ENCODE data around the gene GLIS1. TPM values are rescaled to one million over a fixed set of nuclear protein-coding genes. Genes with fewer than 3 reads are reported as not detected.

The GLIS1 gene
- total and polyA plus RNA-seq, 8 donors: 0.06 to 0.26 (median 0.13) TPM; not detected in 4

DNA sequence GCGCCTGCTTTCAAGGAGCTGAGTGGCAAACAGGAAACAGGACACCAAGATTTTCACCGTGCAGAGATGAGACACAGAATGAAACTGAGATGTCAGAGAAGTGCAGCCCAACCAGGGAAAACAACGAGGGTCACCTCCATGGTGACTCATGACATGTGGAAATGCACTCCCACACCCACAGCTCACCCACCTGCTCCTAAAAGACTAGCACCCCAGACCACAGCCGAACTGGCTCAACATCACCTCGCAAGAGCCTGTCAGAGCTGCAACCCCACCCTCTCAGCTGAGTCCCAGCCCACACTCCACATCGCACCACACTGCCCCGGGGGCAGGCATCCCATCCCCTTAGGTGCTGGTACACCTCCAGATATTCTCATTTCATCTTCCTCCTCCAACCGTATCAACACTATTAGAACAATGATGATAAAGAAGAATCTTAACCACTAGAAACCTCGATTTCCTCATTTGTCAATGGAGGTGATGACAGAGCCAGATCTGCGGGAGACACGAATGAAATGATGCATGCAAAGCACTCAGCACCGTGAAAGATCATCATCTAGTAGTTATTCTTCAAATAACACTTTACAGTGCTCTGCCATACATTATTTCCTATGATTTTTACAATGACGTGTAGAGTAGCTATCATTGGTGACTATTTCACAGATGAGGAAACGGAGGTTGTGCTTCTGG is 176.5 kb downstream of the GLIS1 start:
- WGBS, 2 donors: 69 to 77% methylated on average over 14 of the region's 14 CpGs
- no peak for FAIRE-seq
- Histone ChIP-seq H3K9me3 (no peaks in the 10 kb centered on the region), H3K27me3 (no peaks in the 10 kb centered on the region), H3K4me1 (no peaks in the 10 kb centered on the region), H3K27ac (no peak overlapping the region), H3K4me3 (no peak overlapping the region), H3K36me3 (no peaks in the 10 kb centered on the region)
- TF ChIP-seq, protein P1, sequence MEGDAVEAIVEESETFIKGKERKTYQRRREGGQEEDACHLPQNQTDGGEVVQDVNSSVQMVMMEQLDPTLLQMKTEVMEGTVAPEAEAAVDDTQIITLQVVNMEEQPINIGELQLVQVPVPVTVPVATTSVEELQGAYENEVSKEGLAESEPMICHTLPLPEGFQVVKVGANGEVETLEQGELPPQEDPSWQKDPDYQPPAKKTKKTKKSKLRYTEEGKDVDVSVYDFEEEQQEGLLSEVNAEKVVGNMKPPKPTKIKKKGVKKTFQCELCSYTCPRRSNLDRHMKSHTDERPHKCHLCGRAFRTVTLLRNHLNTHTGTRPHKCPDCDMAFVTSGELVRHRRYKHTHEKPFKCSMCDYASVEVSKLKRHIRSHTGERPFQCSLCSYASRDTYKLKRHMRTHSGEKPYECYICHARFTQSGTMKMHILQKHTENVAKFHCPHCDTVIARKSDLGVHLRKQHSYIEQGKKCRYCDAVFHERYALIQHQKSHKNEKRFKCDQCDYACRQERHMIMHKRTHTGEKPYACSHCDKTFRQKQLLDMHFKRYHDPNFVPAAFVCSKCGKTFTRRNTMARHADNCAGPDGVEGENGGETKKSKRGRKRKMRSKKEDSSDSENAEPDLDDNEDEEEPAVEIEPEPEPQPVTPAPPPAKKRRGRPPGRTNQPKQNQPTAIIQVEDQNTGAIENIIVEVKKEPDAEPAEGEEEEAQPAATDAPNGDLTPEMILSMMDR (IDR thresholded peaks at IDR 0.05): no peak
- intact Hi-C loops (cut with DNase I): no loop called here
- no peak for ATAC-seq
- peak in 1 of 6 donors; percentile 21 for DNase-seq

DNA sequence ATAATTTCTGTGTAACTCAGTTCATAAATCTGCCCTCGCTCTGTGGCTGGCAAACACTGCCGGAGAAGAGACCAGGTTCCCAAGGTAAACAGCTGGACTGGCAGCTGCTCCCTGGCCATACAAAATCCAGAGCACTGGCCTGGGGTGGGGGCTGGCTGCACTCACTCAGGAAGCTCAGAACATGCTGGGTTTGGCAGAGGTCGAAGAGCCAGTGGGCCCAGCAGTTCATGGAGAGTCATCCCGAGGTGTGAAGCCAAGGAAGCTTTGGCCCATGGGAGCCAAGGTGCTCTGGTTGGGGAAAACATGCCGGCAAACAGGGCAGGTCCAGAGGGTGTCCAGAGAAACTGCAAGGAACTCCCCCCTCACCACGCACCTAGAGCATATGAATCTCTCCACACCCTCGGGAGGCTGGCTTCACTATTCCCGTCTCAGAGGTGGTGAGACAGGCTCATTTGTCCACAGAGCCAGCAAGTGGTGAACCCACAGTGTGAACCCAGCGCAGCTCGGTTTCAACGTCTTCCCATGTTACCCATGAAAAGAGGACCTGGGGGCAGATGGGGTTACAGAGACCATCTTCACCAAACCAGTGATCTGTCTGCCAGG is 177.4 kb downstream of the GLIS1 start:
- H3K36me3 ChIP-seq: no peaks in the 10 kb centered on the region
- H3K4me1 ChIP-seq: no peaks in the 10 kb centered on the region
- FAIRE-seq (no peak), DNase-seq (peak in 1 of 6 donors; percentile 34), ATAC-seq (no peak)
- no peak overlapping the region for H3K4me3 ChIP-seq
- no peaks in the 10 kb centered on the region for H3K9me3 ChIP-seq
- 70 to 76% methylated on average over 11 of the region's 11 CpGs for WGBS, 2 donors
- TF ChIP-seq, protein P1 (IDR thresholded peaks at IDR 0.05): no peak
- no peak overlapping the region for H3K27ac ChIP-seq
- no peaks in the 10 kb centered on the region for H3K27me3 ChIP-seq
- intact Hi-C loops (cut with DNase I): no loop called here

DNA sequence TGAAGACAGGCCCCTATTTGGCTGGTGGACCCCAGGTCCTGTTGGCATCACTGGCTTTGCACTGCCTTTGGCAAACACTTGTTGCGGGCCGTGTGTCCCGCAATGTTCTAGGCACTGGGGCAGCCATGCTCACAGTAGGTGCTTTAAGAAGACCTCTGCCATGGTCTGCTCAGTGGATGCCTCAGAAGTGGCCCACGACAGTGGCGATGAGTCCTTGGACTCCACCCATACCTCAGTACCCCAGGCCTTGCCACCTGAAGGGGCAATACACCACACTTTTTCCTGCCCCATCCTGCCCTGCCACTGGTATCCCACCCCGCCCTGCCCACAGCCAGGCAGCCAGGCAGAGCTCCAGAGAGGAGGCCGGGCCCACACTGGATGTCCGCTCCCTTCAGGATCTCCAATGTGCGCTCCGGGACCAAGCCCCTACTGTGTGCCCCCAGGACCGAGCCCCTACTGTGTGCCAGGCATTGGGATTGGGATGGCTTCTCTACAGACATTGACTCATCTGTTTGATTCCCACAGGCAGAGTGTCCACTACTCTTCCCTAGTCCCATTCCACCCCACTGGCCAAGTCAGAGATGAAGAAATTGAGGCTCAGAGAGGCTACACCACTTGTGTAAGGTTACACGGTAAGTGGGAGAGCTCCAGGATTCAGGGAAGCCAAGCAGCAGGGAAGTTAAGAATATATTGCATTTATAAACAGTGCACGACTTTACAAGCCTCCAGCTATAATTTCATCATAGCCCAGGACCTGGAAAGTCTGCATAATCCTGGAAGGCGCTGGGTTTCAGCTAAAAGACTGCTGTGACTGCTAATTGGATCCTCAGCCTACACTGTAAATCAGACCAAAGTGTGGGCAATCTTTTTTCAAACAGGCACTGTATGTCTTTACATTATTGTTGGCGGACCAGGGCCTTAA is 178.1 kb downstream of the GLIS1 start:
- no peaks in the 10 kb centered on the region for H3K27me3 ChIP-seq
- H3K9me3 ChIP-seq: no peaks in the 10 kb centered on the region
- no peaks in the 10 kb centered on the region for H3K36me3 ChIP-seq
- no peak overlapping the region for H3K4me3 ChIP-seq
- no peak overlapping the region for H3K27ac ChIP-seq
- no peak for ATAC-seq
- intact Hi-C loops (cut with DNase I): no loop called here
- peak in 1 of 6 donors; percentile 43 for DNase-seq
- TF ChIP-seq, protein P1 (IDR thresholded peaks at IDR 0.05): no peak
- no peak for FAIRE-seq
- no peaks in the 10 kb centered on the region for H3K4me1 ChIP-seq
- 78 to 84% methylated on average over 15 of the region's 15 CpGs for WGBS, 2 donors

DNA sequence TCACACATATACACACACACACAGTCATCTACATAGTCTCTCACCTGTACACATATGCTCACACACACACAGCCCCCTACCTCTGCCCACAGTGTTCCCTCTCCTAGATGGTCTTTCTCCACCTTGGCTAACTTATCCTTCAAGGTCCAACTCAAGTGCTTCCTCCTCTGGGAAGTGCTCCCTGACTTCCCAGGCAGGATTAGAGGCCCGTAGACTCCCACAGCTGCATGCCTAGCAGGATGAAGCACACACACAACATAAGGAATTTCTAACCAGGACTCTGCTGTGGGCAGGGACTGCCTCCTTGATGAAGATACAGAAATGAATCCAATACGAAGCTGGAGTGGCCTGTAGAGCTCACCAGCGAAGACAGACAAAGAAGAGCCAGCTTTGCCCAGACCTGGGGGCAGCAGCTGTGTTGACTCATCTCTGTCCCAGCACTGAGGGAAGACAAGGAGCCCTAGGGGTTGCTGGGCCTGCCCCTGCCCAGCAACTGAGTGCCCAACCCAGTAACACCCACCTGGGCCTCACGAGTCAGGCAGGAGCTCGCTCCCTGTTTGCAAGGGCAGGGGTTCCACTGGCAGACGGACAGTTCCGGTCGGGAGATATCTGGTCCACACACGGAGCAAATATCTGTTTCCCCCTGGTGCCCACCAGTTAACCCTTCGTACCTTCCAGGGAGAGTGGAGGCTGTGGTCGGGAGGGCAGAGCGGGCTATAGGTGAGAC is 178.9 kb downstream of the GLIS1 start:
- FAIRE-seq (no peak), DNase-seq (peak in 1 of 6 donors; percentile 16), ATAC-seq (no peak)
- H3K9me3 ChIP-seq: no peaks in the 10 kb centered on the region
- no peaks in the 10 kb centered on the region for H3K27me3 ChIP-seq
- no peaks in the 10 kb centered on the region for H3K36me3 ChIP-seq
- WGBS, 2 donors: 79 to 82% methylated on average over 12 of the region's 12 CpGs
- H3K4me1 ChIP-seq: no peaks in the 10 kb centered on the region
- no peak overlapping the region for H3K4me3 ChIP-seq
- TF ChIP-seq, protein P1 (IDR thresholded peaks at IDR 0.05): no peak
- intact Hi-C loops (cut with DNase I): no loop called here
- H3K27ac ChIP-seq: no peak overlapping the region
